CD4-positive, alpha-beta T cell treated with Interleukin-2 at 100 ng/mL for 4 hours (primary cell): ENCODE results near the gene PACSIN2.
"Not testable (repeated sequence)": the region's sequence is repeated elsewhere in the genome, so short reads cannot be mapped to it uniquely, and the experiment has no call there.

Experiments
- DNase-seq: peaks from one replicate; pipeline ENCODE4 v3.0.0-alpha.2; 2020; ENCODE audit warnings: low spot score

PACSIN2 gene

GRCh38 chr22:42945027-42945426 lies 69.9 kb downstream of the PACSIN2 start:
- DNase-seq = no peak

DNA sequence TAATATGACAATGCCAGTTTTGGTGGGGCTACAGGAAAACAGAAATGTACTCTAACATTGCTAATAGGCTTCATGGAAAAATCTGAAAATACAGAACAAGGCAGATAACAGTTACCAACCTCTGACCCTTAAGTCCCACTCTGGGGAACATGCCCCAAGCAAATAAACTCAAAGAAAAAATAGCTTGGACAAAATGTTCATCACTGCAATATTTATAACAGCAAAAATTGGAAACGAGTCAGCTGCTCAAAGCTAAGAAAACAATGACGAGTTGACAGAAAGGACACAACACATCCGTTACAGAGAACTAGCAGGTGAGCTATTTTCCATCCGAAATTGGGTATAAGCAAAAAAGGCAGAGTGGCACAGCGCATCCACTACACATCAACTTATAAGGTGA lies 70.5 kb downstream of the PACSIN2 start:
- no peak for DNase-seq

DNA sequence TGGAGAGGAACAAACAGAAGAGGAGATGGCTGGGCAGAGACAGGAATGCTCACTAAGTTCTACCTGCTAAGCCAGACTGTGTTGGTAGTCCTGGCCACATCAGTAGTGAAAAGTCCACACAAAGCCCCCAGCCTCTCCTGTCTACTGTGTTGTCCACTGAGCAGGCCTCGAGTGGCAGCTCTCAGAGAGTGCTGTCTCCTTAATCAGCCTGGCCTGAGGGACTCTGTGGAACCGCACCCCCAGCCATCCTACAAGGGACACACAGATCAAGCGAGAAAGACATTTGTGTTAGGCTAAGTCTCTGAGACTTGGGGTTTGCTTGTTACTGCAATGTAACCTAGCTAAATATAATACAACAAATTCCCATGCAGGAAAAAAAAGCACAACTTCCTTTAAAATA lies 71.0 kb downstream of the PACSIN2 start:
- no peak for DNase-seq

GRCh38 chr22:42942351-42942750 lies 72.6 kb downstream of the PACSIN2 start:
- DNase-seq = no peak

DNA sequence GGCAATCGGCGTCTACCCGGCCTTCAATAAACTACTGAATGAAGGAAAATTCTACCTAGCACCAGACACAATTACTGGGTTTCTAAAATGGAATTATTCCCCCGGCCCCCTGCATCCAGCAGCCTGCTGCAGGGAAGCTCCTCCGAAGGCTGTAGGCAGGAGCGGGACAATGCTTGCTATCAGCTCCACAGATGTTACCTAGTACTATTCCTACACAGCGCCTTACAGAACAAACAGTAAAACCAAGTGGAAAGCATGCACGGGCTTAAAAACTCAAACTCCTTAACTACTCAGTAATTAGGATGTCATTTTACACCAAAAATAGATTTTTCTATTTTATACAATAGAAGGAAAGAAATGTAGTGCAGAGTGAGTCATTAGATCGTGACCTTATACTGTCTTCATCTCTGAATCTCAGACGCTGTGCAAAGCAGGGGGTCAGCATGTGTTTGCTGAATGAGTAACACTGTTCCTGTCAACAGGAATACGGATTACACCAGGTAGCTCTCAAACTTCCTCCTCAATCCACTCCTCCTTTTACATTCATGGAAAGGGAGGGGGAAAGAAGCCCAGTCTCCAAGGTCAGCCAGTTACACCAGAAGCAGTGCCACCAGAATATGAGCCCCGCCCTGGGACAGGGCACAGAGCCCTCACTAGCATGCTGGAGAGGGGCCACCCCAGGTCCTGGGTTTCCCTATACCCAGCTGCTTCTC lies 74.9 kb downstream of the PACSIN2 start:
- no peak for DNase-seq

- DNase-seq = no peak
These were observed 75.5 kb downstream of the PACSIN2 start for GRCh38 chr22:42939451-42939881.

- no peak for DNase-seq
These were observed 76.0 kb downstream of the PACSIN2 start for GRCh38 chr22:42938976-42939375.

DNA sequence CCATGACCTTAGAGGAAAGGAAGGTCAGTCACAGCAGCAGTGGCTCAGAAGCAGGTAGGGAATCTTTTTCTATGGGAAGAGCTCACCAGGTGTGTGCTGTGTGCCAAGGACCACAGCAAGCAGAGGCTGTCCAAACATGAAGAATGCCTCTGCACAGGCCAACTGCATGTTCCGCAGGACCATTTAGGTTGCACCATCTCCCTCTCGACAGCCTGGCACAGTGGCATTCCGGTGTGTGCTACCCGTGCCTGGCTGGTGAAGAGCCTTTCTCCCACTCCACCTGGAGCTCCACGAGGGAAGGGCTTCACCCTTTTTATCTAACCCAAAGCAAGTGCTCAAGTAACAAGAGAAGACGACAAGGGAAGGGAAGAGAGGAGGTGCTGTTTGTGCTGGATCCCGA lies 76.5 kb downstream of the PACSIN2 start:
- DNase-seq = no peak

DNA sequence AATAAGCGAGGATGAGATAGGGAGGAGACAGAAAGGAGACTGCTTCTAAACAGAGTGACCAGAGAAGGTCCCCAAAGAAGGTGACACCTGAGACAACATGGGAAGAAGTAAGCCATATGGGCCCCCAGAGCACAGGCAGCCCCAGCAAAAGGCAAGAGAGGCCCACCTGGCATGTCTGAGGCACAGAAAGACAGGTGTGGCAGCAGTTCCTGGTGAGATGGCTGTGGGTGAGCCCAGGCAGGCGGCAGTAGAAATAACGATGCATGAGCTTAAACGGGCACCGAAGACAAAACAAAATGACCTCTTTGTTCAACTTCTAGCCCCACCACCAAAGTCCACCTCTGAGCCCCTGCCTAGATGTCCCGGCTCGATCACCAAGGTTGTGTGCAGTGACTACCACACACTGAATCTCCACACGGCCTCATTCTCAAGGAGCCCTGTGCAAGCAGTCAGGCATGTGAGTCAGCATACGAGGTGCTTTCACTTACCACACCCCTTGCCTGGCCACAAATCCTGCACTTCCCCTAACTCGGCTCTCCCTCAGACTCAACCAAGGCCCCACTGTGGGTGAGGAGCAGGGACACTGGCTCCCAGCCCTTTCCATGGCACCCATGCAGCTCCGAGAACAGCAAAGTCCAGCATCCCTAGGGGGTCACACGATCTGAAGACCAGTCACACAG lies 77.6 kb downstream of the PACSIN2 start:
- DNase-seq = peak; percentile 39

DNA sequence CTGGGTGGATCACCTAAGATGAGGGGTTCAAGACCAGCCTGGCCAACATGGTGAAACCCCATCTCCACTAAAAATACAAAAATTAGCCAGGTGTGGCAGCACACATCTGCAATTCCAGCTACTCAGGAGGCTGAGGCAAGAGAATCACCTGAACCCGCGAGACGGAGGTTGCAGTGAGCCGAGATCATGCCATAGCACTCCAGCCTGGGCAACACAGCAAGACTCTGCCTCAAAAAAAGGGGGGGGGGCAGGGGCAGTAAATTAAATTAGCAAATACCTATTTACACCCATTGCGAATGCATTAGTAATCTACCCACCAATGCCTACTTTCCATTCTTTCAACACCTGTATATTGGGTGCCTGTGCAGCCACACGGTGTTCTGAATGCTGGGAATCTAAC lies 78.3 kb downstream of the PACSIN2 start:
- DNase-seq = not testable (repeated sequence)

GRCh38 chr22:42934338-42934737 lies 80.6 kb downstream of the PACSIN2 start:
- DNase-seq = no peak

GRCh38 chr22:42933485-42934091 lies 81.4 kb downstream of the PACSIN2 start:
- DNase-seq = peak; percentile 49

- DNase-seq = no peak
These were observed 82.0 kb downstream of the PACSIN2 start for GRCh38 chr22:42932857-42933484.

- no peak for DNase-seq
These were observed 82.8 kb downstream of the PACSIN2 start for GRCh38 chr22:42932197-42932519.

DNA sequence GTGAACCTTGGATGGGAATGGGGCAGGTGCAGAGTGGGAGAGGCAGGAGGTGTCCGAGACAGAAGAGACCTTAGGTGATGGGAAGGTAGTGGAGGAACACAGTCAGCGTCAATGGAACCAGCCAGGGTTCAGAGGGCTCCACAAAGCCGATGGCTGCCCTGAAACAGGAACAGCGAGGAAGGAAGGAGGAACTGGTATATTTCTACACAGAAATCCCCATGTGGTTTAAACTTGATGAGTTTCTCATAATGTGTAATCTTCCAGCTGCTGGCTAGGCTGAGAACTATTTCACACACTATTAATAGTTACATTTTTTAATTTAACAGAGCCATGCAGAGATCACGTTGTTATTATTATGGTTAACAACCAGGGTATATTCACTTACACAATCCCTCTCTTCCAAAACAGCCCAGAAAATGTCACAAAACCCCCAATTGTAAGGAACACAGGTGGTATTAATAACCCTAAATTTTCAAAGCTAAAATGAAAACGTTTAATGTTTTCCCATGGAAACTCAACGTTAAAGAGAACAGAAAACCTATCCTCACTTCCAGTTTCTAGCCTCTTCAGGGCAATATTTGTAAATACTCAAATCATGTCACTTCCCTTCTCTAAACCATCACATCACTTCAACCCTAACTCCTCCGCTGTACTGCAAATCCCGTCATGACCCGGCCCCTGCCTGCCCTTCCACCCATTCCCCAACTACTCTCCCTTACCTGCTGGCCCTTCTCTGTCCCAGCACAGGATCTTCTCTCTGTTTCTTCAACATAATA lies 83.3 kb downstream of the PACSIN2 start:
- DNase-seq = peak; percentile 10

DNA sequence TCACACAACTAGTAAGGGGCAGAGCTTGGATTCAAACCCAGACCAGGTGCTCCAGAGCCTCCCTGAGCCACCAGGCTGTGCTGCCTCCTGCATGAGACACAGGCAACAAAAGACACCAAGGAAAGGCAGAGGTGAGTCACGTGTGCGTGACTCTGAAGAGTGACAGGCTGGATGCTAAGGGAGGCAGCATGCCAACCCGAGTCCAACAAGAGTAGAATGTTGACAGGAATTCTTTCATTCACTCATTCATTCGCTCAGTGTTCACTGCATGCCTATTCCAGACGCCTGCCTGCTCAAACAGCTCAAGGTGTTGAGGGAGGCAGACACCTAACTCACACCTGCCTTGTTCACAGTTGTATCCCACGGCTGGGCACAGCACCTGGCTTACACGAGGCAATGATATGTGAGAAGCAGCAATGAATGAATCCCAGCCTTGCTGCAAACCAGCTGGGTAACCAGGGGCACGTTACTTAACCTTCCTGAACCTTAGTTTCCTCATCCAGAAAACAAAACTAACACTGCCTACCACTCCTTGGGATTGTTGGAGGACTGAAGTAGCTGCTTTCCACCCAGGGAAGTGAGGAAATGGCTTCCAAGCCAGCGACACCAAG lies 84.0 kb downstream of the PACSIN2 start:
- no peak for DNase-seq

GRCh38 chr22:42929838-42930155 lies 85.2 kb downstream of the PACSIN2 start:
- no peak for DNase-seq

GRCh38 chr22:42928969-42929837 lies 85.7 kb downstream of the PACSIN2 start:
- DNase-seq = no peak

DNA sequence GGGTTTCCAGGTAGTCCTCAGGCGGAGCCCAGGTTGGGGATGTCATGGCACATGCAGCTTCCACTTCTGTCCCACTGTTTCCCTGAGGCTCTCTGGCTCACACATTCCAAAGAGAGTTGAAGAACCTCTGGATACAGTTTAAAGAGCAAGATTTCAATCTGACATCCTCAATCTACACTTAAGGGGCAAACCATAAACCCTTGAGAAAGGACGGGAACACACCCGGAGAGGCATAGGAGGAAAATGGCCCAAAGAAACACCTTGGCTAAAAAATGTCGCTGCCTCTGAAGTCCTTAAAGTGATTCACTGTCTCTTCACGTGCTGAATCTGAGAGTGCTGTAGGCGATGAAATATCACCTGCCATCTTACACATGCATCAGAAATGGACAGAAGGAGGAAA lies 87.0 kb downstream of the PACSIN2 start:
- no peak for DNase-seq

- DNase-seq = no peak
These were observed 88.2 kb downstream of the PACSIN2 start for GRCh38 chr22:42926768-42927167.

GRCh38 chr22:42926104-42926503 lies 88.8 kb downstream of the PACSIN2 start:
- DNase-seq = no peak
